HepG2 (cell line): ENCODE results near the gene CHPF. TPM values are rescaled to one million over a fixed set of nuclear protein-coding genes. Genes with fewer than 3 reads are reported as not detected.

Experiments used
- CHD2 ChIP-seq: IDR thresholded peaks from 2 replicates; pipeline ENCODE4 v1.6.1; 2011; ENCODE audit warnings: low read depth, low read length, improper control_type of control experiment
- E2F5 ChIP-seq: sonication (generic); formaldehyde crosslinking; conservative IDR thresholded peaks from 2 replicates; pipeline ENCODE4 v1.4.0; 2020; ENCODE audit warnings: missing genetic modification reagents
- ETS1 ChIP-seq: sonication (generic); formaldehyde crosslinking; IDR thresholded peaks from 2 replicates; pipeline ENCODE4 v1.4.0; 2020; ENCODE audit warnings: missing genetic modification reagents
- IRF2 ChIP-seq: IDR thresholded peaks from 2 replicates; pipeline ENCODE4 v1.6.1; 2018; ENCODE audit warnings: missing genetic modification reagents, missing compliant biosample characterization
- JUN ChIP-seq: sonication (generic); formaldehyde crosslinking; IDR thresholded peaks from 2 replicates; pipeline ENCODE4 v1.4.0; 2020; ENCODE audit warnings: mild to moderate bottlenecking, missing genetic modification reagents
- NFIC ChIP-seq: IDR thresholded peaks from 2 replicates; pipeline ENCODE4 v1.6.1; 2012; ENCODE audit warnings: mild to moderate bottlenecking, low read length, inconsistent platforms
- NR0B2 ChIP-seq: sonication (generic); formaldehyde crosslinking; IDR thresholded peaks from 2 replicates; pipeline ENCODE4 v1.4.0; 2020; ENCODE audit warnings: mild to moderate bottlenecking, missing genetic modification reagents
- RFXAP ChIP-seq: sonication (generic); formaldehyde crosslinking; IDR thresholded peaks from 2 replicates; pipeline ENCODE4 v1.4.0; 2020; ENCODE audit warnings: missing genetic modification reagents, borderline replicate concordance
- THRA ChIP-seq: sonication (generic); formaldehyde crosslinking; IDR thresholded peaks from 2 replicates; pipeline ENCODE4 v1.4.0; 2020; ENCODE audit warnings: missing genetic modification reagents, borderline replicate concordance
- U2AF2 ChIP-seq: fragments of 200-400 bp; formaldehyde crosslinking; IDR thresholded peaks from 2 replicates; pipeline ENCODE4 v1.6.1; 2017; ENCODE audit warnings: low read depth, mild to moderate bottlenecking, low read length
- ZBTB1 ChIP-seq: sonication (generic); formaldehyde crosslinking; IDR thresholded peaks from 2 replicates; pipeline ENCODE4 v1.4.0; 2020; ENCODE audit warnings: missing genetic modification reagents, borderline replicate concordance
- ZBTB25 ChIP-seq: IDR thresholded peaks from 2 replicates; pipeline ENCODE4 v1.6.1; 2018; ENCODE audit warnings: missing genetic modification reagents
- ZBTB34 ChIP-seq: sonication (generic); formaldehyde crosslinking; IDR thresholded peaks from 2 replicates; pipeline ENCODE4 v1.8.0; 2022; ENCODE audit warnings: mild to moderate bottlenecking, missing genetic modification reagents
- ZC3H4 ChIP-seq: sonication (generic); formaldehyde crosslinking; IDR thresholded peaks from 2 replicates; pipeline ENCODE4 v1.4.0; 2020; ENCODE audit warnings: missing genetic modification reagents, borderline replicate concordance
- ZFP36L2 ChIP-seq: sonication (generic); formaldehyde crosslinking; IDR thresholded peaks from 2 replicates; pipeline ENCODE4 v1.4.0; 2020; ENCODE audit warnings: missing genetic modification reagents
- ZNF333 ChIP-seq: sonication (generic); formaldehyde crosslinking; IDR thresholded peaks from 2 replicates; pipeline ENCODE4 v1.4.0; 2020; ENCODE audit warnings: mild to moderate bottlenecking, missing genetic modification reagents, borderline replicate concordance
- ZNF431 ChIP-seq: sonication (generic); formaldehyde crosslinking; IDR thresholded peaks from 2 replicates; pipeline ENCODE4 v1.9.0; 2022; ENCODE audit warnings: missing genetic modification reagents, low read depth, mild to moderate bottlenecking, borderline replicate concordance
- ZNF674 ChIP-seq: sonication (generic); formaldehyde crosslinking; IDR thresholded peaks from 2 replicates; pipeline ENCODE4 v1.5.0; 2020; ENCODE audit warnings: low read depth, mild to moderate bottlenecking, missing genetic modification reagents
- ZNF740 ChIP-seq: sonication (generic); formaldehyde crosslinking; IDR thresholded peaks from 2 replicates; pipeline ENCODE4 v1.4.0; 2020; ENCODE audit warnings: missing genetic modification reagents
- ZNF782 ChIP-seq: sonication (generic); formaldehyde crosslinking; IDR thresholded peaks from 2 replicates; pipeline ENCODE4 v1.4.0; 2020; ENCODE audit warnings: missing genetic modification reagents, mild to moderate bottlenecking, borderline replicate concordance
- ZNF891 ChIP-seq: sonication (generic); formaldehyde crosslinking; IDR thresholded peaks from 2 replicates; pipeline ENCODE4 v1.5.0; 2020; ENCODE audit warnings: mild to moderate bottlenecking, missing genetic modification reagents
- polyA plus RNA-seq, 8 experiments: library from polyadenylated mRNA; depleted of rRNA in 3 of 8; stranded (reverse) in 7 of 8; unstranded in 1 of 8; fragments of >200 nt; fragmentation: Illumina TruSeq in 4 of 8; extraction: Trizol in 4 of 8; gene quantifications; 2 replicates each; pipeline versions ENCODE4 v1.2.1 to v1.2.3, GENCODE V29; 2011 to 2016; ENCODE audit warnings: low read depth in 4 of 8, missing spikeins in 1 of 8, mixed read lengths in 1 of 8; ENCODE audit not compliant: insufficient read depth in 1 of 8
- total RNA-seq, 5 experiments: library from RNA; depleted of rRNA; stranded (reverse); fragments of >200 nt; fragmentation: Illumina TruSeq; extraction: Trizol; gene quantifications; 2 replicates each; pipeline ENCODE4 v1.2.3, GENCODE V29; 2016; ENCODE audit warnings: low read depth in 1 of 5

CHPF gene
- total and polyA plus RNA-seq, 2 of the 13 experiments (the other 11 are each of a cell fraction or from before 2014, with no cell fraction given): 79.6 to 111 TPM

GRCh38 chr2:219543596-219544358 lies at the start of gene CHPF, which contains the start of gene TMEM198 (continued):
- no peak for TF ChIP-seq NFIC
- TF ChIP-seq CHD2: 0 out of 2 replicates have a peak, but pooled peaks have one; percentile 54
- TF ChIP-seq ZNF333: no peak; the same call in 1 of the 2 replicates
- peak; percentile 20; the same call in 1 of the 2 replicates for TF ChIP-seq ZBTB34 (CRISPR knock-in tag)
- TF ChIP-seq IRF2: peak; percentile 71; the same call in 1 of the 2 replicates
- peak; percentile 88 for TF ChIP-seq JUN (CRISPR knock-in tag)
- TF ChIP-seq U2AF2: no peak
- no peak for TF ChIP-seq ZNF891 (CRISPR knock-in tag)
- peak; percentile 80 for TF ChIP-seq ETS1 (CRISPR knock-in tag)
- TF ChIP-seq ZBTB1: no peak
- peak; percentile 88 for TF ChIP-seq ZBTB25 (CRISPR knock-in tag)
- TF ChIP-seq ZNF740 (CRISPR knock-in tag): peak; percentile 64
- peak; percentile 75; the same call in 1 of the 2 replicates for TF ChIP-seq ZFP36L2 (CRISPR knock-in tag)
- TF ChIP-seq E2F5 (CRISPR knock-in tag): 0 out of 2 replicates have a peak, but pooled peaks have one; percentile 55
- TF ChIP-seq RFXAP (CRISPR knock-in tag): peak; percentile 95; the same call in 1 of the 2 replicates
- no peak for TF ChIP-seq ZC3H4
- TF ChIP-seq ZNF782 (CRISPR knock-in tag): peak; percentile 91; the same call in 1 of the 2 replicates
- TF ChIP-seq ZNF674 (CRISPR knock-in tag): 0 out of 2 replicates have a peak, but pooled peaks have one; percentile 31
- peak; percentile 76; the same call in 1 of the 2 replicates for TF ChIP-seq THRA
- TF ChIP-seq ZNF431: no peak; the same call in 1 of the 2 replicates
- peak; percentile 94; the same call in 1 of the 2 replicates for TF ChIP-seq NR0B2 (CRISPR knock-in tag)
